Non-pigmented ciliary epithelial cell (primary cell): Measurements from ENCODE around the gene KLC4.
"Not testable (repeated sequence)": the region's sequence is repeated elsewhere in the genome, so short reads cannot be mapped to it uniquely, and the experiment has no call there.

Experiments
- DNase-seq: peaks from one replicate; pipeline ENCODE4 v3.0.0-alpha.2; 2010; ENCODE audit warnings: low read depth

The KLC4 gene

DNA sequence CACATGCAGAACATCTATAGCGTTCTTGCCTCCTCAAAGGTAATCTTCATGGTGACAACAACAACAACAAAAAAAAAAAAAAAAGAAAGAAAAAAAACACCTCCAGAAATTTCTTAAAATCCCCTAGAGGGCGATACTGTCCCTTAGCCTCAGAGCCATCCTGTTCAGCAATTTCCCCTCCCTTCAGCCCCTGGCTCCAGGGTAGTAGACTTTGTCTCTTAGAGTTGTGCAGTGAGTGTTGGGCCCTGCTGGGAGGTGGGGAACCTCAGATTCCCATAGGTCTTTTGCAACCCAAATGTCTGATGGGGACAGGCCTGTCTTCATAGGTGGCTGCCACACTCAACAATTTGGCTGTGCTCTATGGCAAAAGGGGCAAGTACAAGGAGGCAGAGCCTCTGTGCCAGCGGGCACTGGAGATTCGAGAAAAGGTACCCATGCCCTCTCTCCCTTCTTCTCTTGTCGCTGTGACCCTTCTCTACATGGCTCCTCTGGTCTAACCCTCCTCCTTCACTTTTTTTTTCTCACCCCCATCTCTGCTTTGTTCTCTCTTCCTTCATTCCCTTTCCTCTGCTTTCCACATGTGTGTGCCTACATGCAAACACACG, 10.7 kb downstream of the KLC4 start:
- no peak for DNase-seq

DNA sequence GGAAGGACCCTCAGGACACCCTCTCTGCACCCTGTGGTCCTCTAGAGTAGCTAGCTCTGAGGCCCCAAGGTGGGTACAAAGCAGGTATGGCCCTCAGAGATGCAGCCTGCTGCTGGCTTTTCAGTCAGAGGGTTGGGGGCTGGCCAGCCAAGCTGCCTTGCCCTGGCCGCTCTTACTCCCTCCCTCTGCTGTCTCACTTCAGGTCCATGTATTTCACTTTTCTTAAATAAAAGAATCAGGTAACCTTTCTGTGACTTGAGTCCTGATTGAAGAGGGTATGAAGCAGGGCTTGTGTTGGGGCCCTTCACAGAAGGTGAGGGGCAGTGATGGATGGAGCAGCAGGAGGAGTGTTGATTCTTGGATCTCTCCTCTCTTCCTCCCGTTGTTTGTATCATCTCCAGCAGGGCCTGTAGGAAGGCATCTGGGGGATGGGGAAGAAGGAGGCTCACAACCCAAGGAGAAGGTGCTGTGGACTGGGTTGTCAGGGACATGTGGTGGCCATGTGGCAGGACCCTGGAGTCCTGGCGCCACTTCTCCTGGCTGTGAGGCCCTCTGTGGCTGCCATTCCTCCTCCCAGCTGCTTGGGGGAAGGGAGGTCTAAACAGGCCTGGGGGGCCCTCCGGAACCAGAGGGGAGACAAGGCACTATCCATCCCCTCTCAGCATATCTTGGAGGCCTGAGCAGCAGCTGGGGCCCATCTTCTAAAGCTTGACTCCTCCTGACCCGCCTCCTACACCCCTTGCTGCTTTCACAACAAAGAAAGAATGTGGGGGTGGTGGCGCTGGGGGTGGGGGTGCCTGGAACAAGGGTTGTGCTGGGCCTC, 15.6 kb downstream of the KLC4 start:
- peak; percentile 63 for DNase-seq

DNA sequence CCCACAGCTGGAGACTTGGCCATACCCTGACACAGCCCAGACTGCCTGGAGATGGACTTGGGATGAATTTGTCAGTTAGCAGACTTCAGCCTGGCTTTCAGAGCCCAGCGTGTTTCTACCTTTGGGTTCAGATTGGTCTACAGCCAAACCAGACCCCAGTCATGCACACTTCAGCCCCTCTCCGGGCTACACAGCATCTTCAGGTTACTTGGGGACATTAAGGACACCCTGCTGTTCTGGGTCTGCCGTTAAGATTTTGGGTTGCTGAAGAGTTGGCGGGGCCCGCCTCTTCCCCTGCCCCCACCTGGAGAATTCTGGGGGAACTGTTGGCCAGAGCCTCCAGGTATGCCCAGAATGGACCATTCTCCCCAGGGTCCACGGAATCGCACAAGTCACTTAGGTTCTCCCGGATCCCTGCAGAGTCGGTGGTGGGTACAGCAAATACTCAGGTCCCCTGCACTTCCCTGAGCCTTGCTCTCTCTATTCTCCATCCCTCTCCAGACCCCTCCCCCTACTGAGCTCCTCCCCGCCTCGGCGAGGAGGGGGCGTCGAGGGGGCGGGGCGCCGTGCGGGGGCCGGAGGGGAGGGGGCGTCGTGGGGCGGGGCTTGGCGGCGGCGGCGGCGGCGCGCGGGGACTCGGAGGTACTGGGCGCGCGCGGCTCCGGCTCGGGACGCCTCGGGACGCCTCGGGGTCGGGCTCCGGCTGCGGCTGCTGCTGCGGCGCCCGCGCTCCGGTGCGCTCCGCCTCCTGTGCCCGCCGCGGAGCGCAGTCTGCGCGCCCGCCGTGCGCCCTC, 16.4 kb downstream of the KLC4 start, which contains the start of gene PTK7:
Gene PTK7, plus strand, starts transcription at position 645 of the 794 bp plus-strand sequence. CDS start 175 bp downstream, outside the sequence.
- DNase-seq, result no peak

DNA sequence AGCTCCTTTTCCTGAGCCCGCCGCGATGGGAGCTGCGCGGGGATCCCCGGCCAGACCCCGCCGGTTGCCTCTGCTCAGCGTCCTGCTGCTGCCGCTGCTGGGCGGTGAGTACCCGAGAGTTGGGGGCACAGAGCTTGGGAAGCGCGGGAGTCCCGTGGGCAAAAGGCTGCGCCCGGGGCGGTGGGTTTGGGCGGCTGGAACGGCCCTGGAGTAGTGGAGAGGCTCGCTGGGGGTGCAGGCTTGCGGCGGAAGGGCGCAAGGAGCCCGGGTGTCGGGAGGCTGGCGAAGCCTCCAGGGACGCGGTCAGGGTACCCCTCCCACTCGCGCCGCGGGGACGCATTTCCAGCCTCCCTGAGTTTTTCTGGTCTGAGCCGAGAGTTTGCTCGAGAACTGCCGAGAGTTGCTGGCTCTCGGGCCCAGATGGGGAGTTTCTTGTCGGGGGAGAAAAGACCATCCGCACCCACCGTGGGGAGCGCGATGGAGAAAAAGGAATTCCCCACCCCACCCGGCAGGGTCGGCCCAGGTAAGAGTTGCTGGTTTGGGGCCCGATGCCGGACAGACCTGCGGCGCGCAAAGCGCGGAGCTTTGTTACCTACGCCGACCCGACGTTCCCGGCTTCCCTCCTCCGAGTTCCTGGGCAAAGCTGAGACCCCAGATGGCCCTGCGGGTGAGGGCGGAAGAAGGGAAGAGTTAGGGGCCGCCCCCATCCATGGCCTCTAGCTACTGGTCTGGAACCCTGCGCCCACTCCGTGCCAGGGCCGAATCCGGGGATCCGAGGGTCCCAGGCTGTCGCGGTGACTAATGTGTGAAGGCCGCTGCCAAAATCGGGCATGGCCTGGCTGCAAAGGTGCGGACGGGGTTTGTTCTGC, 17.3 kb downstream of the KLC4 start:
- no peak for DNase-seq

DNA sequence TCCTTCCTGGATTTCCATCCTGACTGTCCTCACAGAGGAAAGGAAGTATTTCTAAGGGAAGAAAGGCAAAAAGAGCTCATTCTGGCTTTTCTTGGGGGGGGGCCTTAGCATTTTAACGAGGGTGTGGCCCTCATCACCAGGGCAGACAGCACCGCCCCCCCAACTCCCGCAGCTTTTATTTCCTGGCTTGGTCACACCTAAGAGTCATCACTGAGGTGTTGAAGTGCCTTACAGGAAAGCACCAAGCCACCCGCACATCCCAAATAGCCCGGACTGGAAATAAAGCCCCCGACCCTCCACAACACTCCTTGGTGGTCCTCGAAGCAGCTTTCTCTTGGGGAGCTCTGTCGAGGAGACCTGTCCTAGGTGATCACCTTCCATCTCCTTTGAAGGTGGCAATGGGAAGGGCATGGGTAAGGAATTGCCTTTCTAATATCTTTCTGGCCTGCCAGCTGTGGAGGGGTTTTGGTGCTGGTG, 17.9 kb downstream of the KLC4 start:
- DNase-seq, result no peak

DNA sequence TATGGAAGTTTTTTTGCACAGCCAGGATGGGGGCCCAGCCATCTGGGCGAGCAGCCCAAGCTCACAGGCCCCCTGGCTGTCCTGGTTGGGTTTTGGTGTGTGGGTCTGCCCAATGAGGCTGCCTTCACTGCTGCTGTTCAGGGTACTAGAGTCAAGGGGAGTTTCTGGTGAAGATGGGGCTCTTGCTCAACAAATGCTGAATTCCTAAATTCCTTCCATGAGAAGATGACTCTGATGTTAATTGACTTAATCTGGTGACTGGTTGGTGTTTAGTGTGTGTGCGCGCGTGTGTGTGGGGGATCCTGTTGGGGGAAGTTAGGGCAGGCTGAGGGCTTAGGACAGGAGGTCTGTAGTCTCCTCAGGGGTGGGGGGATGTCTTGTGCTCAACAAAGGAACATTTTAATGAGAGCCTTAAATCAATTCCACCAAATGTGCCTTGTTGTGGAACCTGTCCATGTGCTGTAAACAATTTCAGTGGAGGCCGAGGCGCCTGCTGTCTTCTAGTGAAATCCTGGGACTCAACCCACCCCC, 18.6 kb downstream of the KLC4 start:
- no peak for DNase-seq

DNA sequence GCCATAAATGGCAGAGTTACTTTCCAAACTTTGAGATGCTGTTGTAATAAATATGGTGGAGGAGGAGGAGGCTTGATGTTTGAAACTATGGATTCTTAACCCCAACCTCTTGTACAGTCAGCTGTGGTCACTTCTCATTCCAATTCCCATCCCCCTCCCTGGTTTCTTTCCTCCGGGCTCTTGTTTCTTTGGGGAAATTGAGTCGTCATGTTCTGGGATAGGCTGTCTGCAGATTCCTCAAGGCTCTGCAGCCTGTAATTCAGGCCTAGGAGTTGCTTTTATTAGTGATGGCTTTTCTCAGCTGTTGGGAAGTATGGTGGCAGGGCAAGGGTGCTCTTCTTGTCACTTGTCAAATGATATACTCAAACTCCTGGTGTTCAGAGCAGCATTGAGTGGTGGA, 19.3 kb downstream of the KLC4 start:
- DNase-seq, result no peak

DNA sequence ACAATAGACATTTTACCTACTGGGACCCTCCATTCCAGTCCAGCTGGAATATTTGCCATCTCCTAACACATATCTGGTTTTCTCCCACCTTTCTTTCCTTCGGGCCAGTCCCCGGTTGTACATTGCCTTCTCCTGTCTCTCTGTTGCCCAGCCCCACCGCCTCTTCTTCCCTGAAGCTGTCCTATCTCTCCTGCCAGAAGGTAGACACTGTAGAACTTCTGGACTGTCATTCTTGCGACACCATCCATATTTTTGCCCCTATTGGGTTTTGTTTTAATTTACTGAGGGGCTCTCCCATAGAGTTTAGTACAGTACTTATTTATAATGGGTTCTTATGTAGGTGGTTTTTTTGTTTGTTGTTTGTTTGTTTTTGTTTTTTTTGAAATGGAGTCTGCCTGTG, 21.6 kb downstream of the KLC4 start:
- DNase-seq, result no peak

DNA sequence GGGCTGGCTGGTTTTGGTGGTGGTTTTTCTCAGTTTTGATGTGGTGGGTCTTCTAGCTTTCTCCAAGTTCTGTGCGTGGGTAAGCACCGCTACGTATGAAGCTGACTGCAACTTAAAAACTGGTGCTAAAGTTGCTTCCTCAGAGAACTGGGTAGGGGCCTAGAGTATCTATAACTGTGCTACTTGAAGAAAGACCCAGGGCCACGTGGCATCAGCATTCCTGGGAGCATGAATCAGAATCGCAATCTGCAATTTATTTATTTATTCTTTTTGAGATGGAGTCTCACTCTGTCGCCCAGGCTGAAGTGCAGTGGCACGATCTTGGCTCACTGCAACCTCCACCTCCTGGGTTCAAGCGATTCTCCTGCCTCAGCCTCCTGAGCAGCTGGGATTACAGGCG, 22.5 kb downstream of the KLC4 start:
- DNase-seq, result not testable (repeated sequence)

DNA sequence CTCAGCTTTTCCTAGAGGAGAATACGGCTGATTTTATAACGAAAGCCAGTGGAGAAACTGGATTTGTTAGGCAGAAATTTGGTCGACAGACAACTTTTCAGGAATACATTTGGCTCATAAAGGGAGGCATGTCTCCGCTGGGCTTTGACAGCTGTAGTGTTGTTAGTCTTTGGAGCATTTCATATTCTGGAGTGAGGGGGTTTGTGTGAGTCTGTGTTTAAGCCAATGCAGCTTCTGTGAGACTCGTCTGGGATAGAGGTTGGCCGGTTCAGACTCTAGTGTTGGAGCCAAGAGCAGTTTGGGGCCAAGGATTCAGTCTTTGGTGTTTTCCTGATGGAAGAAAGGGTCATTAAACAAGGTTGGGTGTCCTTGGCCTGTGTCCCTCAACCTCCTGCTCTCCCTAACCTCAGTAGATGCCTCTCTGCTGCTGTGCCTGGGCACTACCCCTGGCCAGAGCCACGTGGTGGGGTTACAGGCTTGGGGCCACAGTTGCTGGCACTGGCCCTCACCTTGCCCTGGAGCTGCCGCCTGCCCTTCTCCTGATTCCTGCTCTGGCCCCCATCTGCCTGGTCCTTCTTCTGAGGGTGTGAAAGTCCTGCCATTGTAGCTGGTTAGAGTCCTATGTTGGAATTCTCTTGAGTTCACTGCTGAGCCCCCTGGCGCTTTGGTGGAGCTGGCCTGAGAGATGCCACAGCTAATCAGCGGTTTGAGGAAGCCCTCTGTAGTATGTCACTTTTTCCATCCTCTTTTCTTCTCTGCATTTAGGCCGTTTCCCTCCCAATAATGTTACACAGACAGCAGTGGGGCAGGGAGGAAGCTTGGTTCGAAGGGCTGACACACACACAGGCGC, 23.6 kb downstream of the KLC4 start:
- DNase-seq, result no peak

DNA sequence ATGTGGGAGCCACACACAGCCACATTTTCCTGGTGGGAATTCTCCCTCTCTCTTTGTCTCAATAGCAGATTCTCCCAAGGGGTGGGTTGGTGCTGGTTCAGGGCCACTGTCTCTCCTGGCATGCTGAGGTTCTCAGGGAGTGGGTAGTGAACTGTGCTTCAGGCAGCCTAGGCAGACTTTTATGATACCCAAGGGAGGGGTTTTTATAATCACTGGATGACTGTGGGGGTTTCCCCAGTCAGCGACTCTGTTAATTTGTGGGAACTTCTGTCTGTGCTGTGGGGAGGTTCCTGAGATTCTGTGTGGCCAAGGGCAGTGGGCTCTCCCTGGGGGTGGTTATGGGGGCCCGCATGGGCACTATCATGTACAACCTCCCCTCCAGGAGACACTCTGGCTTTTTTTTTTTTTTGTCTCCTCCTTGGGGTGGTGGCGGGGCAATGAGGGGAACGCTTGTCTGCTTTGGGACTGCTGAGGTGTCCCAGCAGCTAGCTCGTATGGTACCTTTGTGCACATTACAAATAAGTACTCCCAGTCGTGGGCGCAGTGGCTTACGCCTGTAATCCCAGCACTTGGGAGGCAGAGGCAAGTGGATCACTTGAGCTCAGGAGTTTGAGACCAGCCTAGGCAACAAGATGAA, 26.7 kb downstream of the KLC4 start:
- no peak for DNase-seq

DNA sequence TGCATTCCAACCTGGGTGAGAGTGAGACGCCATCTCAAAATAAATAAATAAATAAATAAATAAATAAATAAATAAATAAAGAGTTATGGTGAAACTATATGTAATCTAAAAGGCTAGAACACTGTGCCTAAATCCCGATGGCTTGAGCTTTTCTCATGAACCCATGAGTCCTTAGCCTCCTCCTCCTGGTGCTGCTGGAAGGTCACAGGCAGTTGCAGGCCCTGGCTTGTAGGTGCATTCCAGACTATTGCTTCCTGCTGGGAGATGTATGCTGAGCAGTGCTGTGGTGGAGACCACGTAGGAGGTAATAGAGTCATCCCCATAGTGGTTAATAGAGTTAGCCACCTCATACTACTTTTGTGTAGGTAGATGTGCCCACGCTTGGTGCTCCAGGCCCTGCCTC, 29.2 kb downstream of the KLC4 start:
- no peak for DNase-seq

DNA sequence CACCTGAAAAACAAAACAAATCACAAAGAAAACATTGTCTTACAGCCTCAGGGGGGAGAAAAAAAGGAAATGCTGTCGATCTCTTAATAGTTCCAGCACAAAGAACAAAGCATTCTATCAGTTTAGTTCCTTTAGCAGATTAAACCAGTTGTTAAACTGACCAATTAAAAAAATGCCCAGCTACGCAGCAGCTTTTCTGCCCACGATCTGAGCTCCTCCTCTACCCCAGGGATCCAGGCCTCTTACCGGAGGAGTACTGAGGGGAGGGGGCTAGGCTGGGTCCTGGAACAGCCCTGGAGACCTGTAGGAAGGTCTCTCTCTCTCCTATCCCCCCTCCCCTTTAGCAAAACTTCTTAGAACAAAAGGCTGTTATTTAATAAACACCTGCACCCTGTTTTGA, 30.0 kb downstream of the KLC4 start:
- no peak for DNase-seq

DNA sequence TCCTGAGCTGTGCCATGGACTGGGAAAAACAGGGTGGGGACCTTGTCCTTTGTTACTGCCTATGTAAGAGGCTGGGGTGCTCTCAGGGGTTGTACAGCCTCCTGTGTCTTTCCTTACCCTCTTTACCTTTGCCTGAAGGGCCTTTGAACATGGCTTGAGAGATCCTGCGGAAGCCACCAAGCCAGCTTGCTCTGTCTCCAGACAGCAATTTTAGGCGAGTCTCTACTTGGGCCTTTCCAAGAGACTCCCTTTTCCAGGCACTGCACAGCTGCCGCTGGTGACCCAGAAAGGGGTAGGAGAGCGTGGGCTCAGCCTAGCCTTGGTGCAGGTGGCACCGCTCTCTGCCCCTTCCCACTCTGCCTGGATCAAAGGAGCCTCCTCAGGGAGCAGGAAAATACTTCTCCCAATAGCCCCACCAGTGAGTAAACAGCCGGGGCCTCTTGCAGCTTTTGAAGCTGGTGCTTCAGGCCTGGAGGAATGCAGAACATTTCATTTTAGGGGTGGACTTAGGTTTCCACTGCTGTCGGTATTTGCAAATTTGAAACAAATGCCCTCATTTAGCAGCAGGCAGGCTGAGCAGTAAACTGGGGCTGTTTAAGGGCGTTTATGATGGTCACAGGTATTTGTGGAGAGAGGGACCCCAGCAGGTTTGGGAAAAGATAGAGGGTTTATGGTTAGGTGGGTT, 30.6 kb downstream of the KLC4 start:
- DNase-seq, result no peak

DNA sequence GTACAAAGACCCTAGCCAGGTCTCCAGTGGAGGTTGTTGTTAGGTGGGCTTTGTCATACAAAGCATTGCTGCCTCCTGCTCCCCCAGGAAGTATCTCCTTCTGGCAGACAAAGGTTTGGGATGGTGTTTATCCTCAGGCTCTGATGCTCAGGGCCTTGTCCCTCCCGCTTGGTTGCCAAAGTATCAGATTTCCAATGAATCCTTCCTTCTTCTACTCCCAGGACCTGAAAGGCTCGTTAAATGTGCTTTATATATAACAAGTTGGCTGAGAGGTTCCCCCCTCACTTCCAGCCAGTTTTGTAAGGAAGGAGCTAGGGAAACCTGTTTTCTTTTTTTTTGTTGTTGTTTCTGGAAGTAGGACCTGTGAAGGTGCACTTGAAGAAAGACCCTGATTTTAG, 31.1 kb downstream of the KLC4 start:
- DNase-seq, result no peak

DNA sequence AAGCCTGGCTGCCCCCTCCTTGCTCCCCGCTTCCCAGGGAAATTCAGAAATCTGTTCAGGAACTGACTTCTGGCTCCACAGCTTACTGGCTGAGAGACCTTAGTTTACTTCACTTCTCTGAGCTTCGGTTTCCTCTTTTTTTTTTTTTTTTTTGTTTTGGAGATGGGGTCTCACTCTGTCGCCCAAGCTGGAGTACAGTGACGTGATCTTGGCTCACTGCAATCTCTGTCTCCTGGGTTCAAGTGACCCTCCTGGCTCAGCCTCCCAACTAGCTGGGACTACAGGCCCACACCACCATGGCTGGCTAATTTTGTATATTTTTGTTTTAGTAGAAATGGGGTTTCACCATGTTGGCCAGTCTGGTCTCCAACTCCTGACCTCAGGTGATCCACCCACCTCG, 31.6 kb downstream of the KLC4 start:
- no peak for DNase-seq

DNA sequence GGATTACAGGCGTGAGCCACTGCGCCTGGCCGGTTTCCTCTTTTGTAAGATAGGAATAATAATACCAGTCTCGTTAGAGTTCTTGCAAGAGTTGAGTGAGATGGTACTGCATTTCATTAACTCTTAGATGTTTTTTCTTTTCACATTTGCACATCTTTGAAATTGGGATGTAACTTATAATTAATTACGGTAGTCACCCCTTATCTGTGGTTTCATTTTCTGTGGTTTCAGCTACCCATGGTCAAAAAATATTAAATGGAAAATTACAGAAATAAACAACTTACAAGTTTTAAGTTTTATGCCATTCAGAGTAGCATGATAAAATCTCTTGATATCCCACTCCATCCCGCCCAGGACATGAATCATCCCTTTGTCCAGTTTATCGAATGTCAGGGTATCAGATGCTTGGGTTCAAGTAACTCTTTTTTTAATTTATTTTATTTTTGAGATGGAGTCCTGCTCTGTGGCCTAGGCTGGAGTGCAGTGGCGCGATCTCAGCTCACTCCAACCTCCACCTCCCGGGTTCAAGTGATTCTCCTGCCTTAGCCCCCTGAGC, 32.1 kb downstream of the KLC4 start:
- no peak for DNase-seq

DNA sequence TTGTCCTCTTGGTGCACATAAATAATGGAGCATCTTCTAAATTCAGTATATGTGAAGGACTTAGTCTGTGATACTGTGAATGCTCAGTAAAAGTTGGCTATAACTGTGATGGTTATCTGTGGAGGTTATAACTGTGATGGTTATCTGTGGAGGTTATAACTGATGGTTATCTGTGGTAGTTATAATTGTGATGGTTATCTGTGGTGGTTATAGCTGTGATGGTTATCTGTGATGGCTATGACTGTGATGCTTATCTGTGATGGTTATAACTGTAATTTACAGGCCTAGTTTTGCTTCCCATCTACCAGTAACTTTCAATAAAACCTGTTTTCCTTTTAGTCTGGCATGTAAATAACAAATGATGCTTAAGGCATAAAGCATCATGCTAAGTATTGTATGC, 33.2 kb downstream of the KLC4 start:
- DNase-seq, result no peak
